H1 (cell line): ENCODE data around the gene ADGRL3. TPM values are rescaled to one million over a fixed set of nuclear protein-coding genes. Genes with fewer than 3 reads are reported as not detected.

Experiments used
- ATF3 ChIP-seq: IDR thresholded peaks from 2 replicates; pipeline ENCODE4 v1.6.1; 2011; ENCODE audit warnings: low read depth, mild to moderate bottlenecking, low read length; ENCODE audit not compliant: insufficient read depth
- RXRA ChIP-seq: IDR thresholded peaks from 2 replicates; pipeline ENCODE4 v1.6.1; 2011; ENCODE audit warnings: low read depth, mild to moderate bottlenecking, low read length, moderate library complexity; ENCODE audit not compliant: insufficient read depth
- polyA plus RNA-seq, 7 experiments: library from polyadenylated mRNA; depleted of rRNA in 3 of 7; stranded (reverse) in 5 of 7; unstranded in 2 of 7; fragments of >200 nt in 5 of 7; fragments of 200-250 nt in 2 of 7; gene quantifications; 1 replicate in 5 of 7; 2 replicates in 1 of 7; 4 replicates in 1 of 7; pipeline versions ENCODE4 v1.2.1 to v1.2.3, GENCODE V29; 2011 to 2013; ENCODE audit warnings: missing spikeins in 2 of 7, mixed read lengths in 2 of 7
- total RNA-seq: library from RNA; stranded (reverse); fragmentation: NEBNext Ultra II Directional; extraction: Animal tissue kit (Norgen Biotek cat#: 25700); gene quantifications from 2 replicates; pipeline ENCODE4 v1.2.1, GENCODE V29; 2021

ADGRL3 gene
- total and polyA plus RNA-seq, 2 of the 8 experiments (the other 6 are each of a cell fraction or from before 2014, with no cell fraction given): 6.6 to 13.0 TPM

GRCh38 chr4:61385256-61385655, 185.1 kb downstream of the ADGRL3 start (continued):
- no peak for TF ChIP-seq ATF3
- no peak for TF ChIP-seq RXRA
